Measurements from ENCODE around the gene KCNA4. TPM values are rescaled to one million over a fixed set of nuclear protein-coding genes. Genes with fewer than 3 reads are reported as not detected.

KCNA4 gene
- total RNA-seq, 1 donor from 2014 or later: not detected

DNA sequence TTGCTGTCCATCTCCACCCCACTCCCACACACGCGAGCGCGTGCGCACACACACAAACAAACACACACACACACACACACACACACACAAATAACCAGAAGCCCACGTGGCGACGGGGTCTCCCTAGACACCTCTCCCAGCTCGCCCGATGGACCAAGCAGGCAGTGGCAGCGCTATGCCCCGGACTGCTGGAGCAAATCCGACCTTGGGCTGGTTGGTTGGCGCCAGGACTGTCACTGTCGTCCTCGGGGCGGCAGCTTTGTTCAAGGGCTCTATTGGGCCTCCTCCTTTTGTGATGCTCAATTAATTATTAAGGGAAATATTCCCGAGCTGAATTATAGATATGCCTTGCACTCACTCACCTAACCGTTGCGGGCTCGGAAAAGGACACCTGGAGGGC is 1.7 kb upstream of the KCNA4 start:
- H3K27ac Mint-ChIP-seq: peak overlapping the region; percentile 2
- H3K4me1 Mint-ChIP-seq (ENCODE audit: low read depth): no peaks in the 10 kb centered on the region
- H3K4me3 Mint-ChIP-seq: no peak overlapping the region
- H3K9me3 Mint-ChIP-seq: no peaks in the 10 kb centered on the region
- peaks cover 17% of the 10 kb centered on the region for H3K27me3 Mint-ChIP-seq (ENCODE audit: insufficient read depth)
- intact Hi-C loops (cut with micrococcal nuclease): no loop called here
- H3K36me3 Mint-ChIP-seq (ENCODE audit: low read depth): no peaks in the 10 kb centered on the region
- DNase-seq (ENCODE audit: low spot score): no peak

DNA sequence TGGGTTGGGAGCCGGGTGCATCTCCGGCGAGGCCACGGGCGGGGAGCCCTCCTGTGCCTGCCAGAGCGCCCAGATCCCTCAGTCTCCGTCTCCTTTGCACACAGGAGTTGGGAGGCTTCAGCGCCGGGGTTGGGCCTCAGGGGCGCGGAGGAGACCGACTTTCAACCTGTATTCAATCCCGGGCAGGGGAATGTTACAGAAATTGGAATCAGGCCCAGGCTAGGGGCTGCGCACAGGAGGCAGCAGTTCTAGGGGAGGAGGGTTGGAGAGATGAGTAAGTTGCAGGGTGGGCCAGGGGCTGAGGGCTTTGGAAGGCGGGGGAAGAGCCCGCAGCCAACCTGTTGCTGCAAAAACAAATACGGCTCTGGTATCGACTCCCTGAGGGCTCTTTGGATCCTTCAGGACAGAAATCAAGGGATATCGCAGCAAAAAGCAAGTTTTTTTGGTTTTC is 640 bp upstream of the KCNA4 start:
- no peak for DNase-seq (ENCODE audit: low spot score)
- Mint-ChIP-seq H3K9me3 (no peaks in the 10 kb centered on the region), H3K27ac (no peak overlapping the region), H3K4me3 (no peak overlapping the region), H3K36me3 (ENCODE audit: low read depth) (no peaks in the 10 kb centered on the region), H3K27me3 (ENCODE audit: insufficient read depth) (peaks cover 17% of the 10 kb centered on the region), H3K4me1 (ENCODE audit: low read depth) (no peaks in the 10 kb centered on the region)
- intact Hi-C loops (cut with micrococcal nuclease): no loop called here

- intact Hi-C loops (cut with micrococcal nuclease): no loop called here
- Mint-ChIP-seq H3K4me3 (no peak overlapping the region), H3K27ac (no peak overlapping the region), H3K36me3 (ENCODE audit: low read depth) (no peaks in the 10 kb centered on the region), H3K4me1 (ENCODE audit: low read depth) (no peaks in the 10 kb centered on the region), H3K9me3 (no peaks in the 10 kb centered on the region), H3K27me3 (ENCODE audit: insufficient read depth) (peaks cover 17% of the 10 kb centered on the region)
- no peak for DNase-seq (ENCODE audit: low spot score)
Observed at GRCh38 chr11:30015725-30016412, 961 bp downstream of the KCNA4 start.

DNA sequence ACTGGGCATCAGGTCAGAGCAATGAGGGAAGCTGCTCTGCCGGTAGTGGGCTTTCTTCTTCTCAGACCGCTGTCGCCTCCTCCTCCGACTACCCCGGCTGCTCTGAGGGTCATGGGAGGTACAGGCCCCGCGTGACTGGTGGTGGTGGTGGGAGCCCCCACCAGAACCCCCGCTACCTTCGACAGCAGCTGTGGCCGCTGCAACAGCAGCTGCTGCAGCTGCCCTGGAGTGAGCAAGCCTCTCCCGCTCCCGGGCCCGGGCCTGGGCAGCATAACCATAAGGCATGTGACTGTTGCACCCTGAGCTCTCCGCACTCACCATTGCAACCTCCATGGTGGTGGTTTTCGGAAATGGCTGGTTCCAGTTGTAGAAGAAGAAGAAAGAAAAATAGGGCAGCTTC is 4.5 kb downstream of the KCNA4 start:
- Mint-ChIP-seq H3K4me3 (no peak overlapping the region), H3K9me3 (no peaks in the 10 kb centered on the region), H3K36me3 (ENCODE audit: low read depth) (no peaks in the 10 kb centered on the region), H3K27ac (no peak overlapping the region), H3K4me1 (ENCODE audit: low read depth) (no peaks in the 10 kb centered on the region), H3K27me3 (ENCODE audit: insufficient read depth) (no peaks in the 10 kb centered on the region)
- intact Hi-C loops (cut with micrococcal nuclease): no loop called here
- DNase-seq (ENCODE audit: low spot score): no peak

GRCh38 chr11:30009060-30009459 is 7.8 kb downstream of the KCNA4 start:
- no peak for DNase-seq (ENCODE audit: low spot score)
- intact Hi-C loops (cut with micrococcal nuclease): no loop called here
- Mint-ChIP-seq H3K36me3 (ENCODE audit: low read depth) (no peaks in the 10 kb centered on the region), H3K4me3 (no peak overlapping the region), H3K27me3 (ENCODE audit: insufficient read depth) (no peaks in the 10 kb centered on the region), H3K9me3 (no peaks in the 10 kb centered on the region), H3K4me1 (ENCODE audit: low read depth) (no peaks in the 10 kb centered on the region), H3K27ac (no peak overlapping the region)

DNA sequence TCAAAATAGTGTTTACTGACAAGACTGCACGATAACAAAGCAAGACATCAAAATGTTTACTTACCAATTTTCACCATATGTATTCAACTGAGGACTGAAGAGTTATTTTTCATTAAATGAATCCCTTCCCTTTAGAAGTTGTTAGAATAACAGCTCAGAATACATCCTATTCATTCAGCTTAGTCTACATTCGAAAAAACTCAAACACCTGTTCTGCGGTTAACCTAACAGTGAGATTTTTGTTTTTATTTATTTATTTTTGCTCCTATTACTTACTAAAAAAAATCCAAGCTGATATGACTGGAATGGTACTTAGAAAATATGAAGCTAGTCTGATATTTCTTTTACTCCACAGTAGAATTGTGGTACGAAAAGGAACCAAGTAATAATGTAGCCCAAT is 10.0 kb downstream of the KCNA4 start:
- Mint-ChIP-seq H3K4me1 (ENCODE audit: low read depth) (no peaks in the 10 kb centered on the region), H3K36me3 (ENCODE audit: low read depth) (no peaks in the 10 kb centered on the region), H3K27me3 (ENCODE audit: insufficient read depth) (no peaks in the 10 kb centered on the region), H3K4me3 (no peak overlapping the region), H3K9me3 (no peaks in the 10 kb centered on the region), H3K27ac (no peak overlapping the region)
- no peak for DNase-seq (ENCODE audit: low spot score)
- intact Hi-C loops (cut with micrococcal nuclease): no loop called here

GRCh38 chr11:30002157-30002785 is 14.6 kb downstream of the KCNA4 start:
- H3K36me3 Mint-ChIP-seq (ENCODE audit: low read depth): no peaks in the 10 kb centered on the region
- intact Hi-C loops (cut with micrococcal nuclease): no loop called here
- no peaks in the 10 kb centered on the region for H3K4me1 Mint-ChIP-seq (ENCODE audit: low read depth)
- no peaks in the 10 kb centered on the region for H3K27me3 Mint-ChIP-seq (ENCODE audit: insufficient read depth)
- DNase-seq (ENCODE audit: low spot score): no peak
- no peaks in the 10 kb centered on the region for H3K9me3 Mint-ChIP-seq
- H3K27ac Mint-ChIP-seq: no peak overlapping the region
- H3K4me3 Mint-ChIP-seq: no peak overlapping the region

DNA sequence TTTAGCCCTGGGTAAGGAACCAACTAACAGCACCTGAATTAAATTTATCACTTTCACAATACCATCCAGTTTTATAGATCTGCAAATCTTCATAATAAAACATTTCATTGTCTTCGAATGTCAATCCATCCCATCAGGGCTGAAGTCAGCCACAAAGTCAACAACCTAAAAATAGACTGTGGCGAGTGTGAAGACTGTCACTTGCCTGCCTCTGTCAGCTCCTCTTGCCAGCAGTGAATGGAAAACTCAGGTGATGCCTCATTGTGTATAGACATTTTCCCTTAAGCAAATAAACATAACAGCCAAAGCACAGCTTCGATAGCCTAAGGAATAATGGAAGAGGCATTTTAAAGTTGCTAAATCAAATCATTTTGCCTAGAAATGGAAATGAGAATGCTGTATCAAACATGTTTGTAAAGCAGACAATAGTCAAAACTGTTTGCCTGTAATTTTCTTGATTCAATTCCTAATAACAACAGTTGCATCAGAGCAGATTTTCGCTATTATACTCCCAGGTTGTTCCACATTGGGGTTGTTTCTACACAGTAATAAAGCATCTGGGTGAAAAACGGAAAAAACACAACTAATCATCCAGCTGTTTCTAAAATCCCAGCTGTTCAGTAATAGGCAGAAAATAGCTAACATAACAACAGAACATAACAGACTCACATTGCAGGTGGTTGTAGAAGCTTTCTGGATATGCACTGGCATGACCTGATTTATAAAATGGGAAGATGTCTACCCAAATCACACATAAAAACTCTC is 15.7 kb downstream of the KCNA4 start:
- Mint-ChIP-seq H3K36me3 (ENCODE audit: low read depth) (no peaks in the 10 kb centered on the region), H3K27ac (no peak overlapping the region), H3K27me3 (ENCODE audit: insufficient read depth) (no peaks in the 10 kb centered on the region), H3K4me3 (no peak overlapping the region), H3K9me3 (no peaks in the 10 kb centered on the region), H3K4me1 (ENCODE audit: low read depth) (no peaks in the 10 kb centered on the region)
- DNase-seq (ENCODE audit: low spot score): no peak
- intact Hi-C loops (cut with micrococcal nuclease): no loop called here

DNA sequence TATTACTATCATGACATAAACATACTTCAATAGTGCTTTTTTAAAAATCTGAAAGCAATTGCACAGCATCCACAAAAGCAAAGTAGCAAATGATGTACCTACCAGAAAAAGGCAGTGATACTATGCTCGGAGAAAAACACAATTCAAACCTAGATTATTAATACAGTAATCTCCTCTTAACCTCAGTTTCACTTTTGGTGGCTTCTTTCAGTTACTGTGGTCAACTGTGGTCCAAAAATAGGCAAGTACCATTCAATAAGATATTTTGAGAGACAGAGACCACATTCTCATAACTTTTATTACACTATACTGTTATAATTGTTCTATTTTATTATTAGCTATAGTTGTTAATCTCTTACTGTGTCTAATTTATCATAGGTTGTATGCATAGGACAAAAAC is 20.8 kb downstream of the KCNA4 start:
- Mint-ChIP-seq H3K36me3 (ENCODE audit: low read depth) (no peaks in the 10 kb centered on the region), H3K9me3 (no peaks in the 10 kb centered on the region)
- intact Hi-C loops (cut with micrococcal nuclease): no loop called here

GRCh38 chr11:29989174-29989970 is 27.5 kb downstream of the KCNA4 start:
- H3K36me3 Mint-ChIP-seq (ENCODE audit: low read depth): no peaks in the 10 kb centered on the region
- H3K4me3 Mint-ChIP-seq: no peak overlapping the region
- H3K27me3 Mint-ChIP-seq (ENCODE audit: insufficient read depth): no peaks in the 10 kb centered on the region
- DNase-seq (ENCODE audit: low spot score): no peak
- intact Hi-C loops (cut with micrococcal nuclease): no loop called here
- H3K27ac Mint-ChIP-seq: no peak overlapping the region
- no peaks in the 10 kb centered on the region for H3K9me3 Mint-ChIP-seq
- H3K4me1 Mint-ChIP-seq (ENCODE audit: low read depth): no peaks in the 10 kb centered on the region

More for the DNA sequence above, 20.8 kb downstream of the KCNA4 start:
- Mint-ChIP-seq H3K27ac (no peak overlapping the region), H3K4me1 (ENCODE audit: low read depth) (no peaks in the 10 kb centered on the region), H3K27me3 (ENCODE audit: insufficient read depth) (no peaks in the 10 kb centered on the region), H3K4me3 (no peak overlapping the region)
- DNase-seq (ENCODE audit: low spot score): no peak

- no peaks in the 10 kb centered on the region for H3K27me3 Mint-ChIP-seq (ENCODE audit: insufficient read depth)
- intact Hi-C loops (cut with micrococcal nuclease): no loop called here
- no peak for DNase-seq (ENCODE audit: low spot score)
- no peaks in the 10 kb centered on the region for H3K9me3 Mint-ChIP-seq
- no peak overlapping the region for H3K27ac Mint-ChIP-seq
- no peaks in the 10 kb centered on the region for H3K4me1 Mint-ChIP-seq (ENCODE audit: low read depth)
- H3K4me3 Mint-ChIP-seq: no peak overlapping the region
- H3K36me3 Mint-ChIP-seq (ENCODE audit: low read depth): no peaks in the 10 kb centered on the region
Observed at GRCh38 chr11:29985248-29985647, 31.6 kb downstream of the KCNA4 start.

DNA sequence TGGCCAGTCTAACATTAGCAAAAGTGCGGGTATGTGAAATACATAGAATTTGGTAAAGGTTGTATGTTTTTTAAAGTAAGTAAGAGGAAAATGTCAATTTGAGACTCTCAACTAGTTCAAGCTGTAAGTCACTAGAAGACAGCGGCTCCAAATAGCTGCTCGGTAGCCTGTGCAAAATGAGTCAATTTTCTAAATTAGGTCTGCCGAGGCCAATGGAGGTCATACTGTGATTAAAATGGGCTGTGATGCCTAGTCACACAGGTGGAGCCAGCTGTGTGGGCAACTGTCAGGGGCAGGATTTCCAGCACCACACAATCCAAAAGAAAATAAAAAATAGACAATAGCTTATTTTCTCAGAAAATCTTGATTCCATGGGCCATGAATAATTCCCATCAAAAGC is 32.3 kb downstream of the KCNA4 start:
- H3K36me3 Mint-ChIP-seq (ENCODE audit: low read depth): no peaks in the 10 kb centered on the region
- no peaks in the 10 kb centered on the region for H3K9me3 Mint-ChIP-seq
- H3K27ac Mint-ChIP-seq: no peak overlapping the region
- no peaks in the 10 kb centered on the region for H3K4me1 Mint-ChIP-seq (ENCODE audit: low read depth)
- intact Hi-C loops (cut with micrococcal nuclease): no loop called here
- no peak for DNase-seq (ENCODE audit: low spot score)
- no peaks in the 10 kb centered on the region for H3K27me3 Mint-ChIP-seq (ENCODE audit: insufficient read depth)
- no peak overlapping the region for H3K4me3 Mint-ChIP-seq

GRCh38 chr11:29978549-29978948 is 38.3 kb downstream of the KCNA4 start:
- H3K4me3 Mint-ChIP-seq: no peak overlapping the region
- no peak overlapping the region for H3K27ac Mint-ChIP-seq
- no peaks in the 10 kb centered on the region for H3K27me3 Mint-ChIP-seq (ENCODE audit: insufficient read depth)
- peaks cover 25% of the 10 kb centered on the region for H3K9me3 Mint-ChIP-seq
- H3K4me1 Mint-ChIP-seq (ENCODE audit: low read depth): no peaks in the 10 kb centered on the region
- H3K36me3 Mint-ChIP-seq (ENCODE audit: low read depth): no peaks in the 10 kb centered on the region
- intact Hi-C loops (cut with micrococcal nuclease): no loop called here
- DNase-seq (ENCODE audit: low spot score): no peak

Data from activated T-helper 1 cell treated with anti-CD3 and anti-CD28 coated beads, Interleukin-12 subunit alpha, Interleukin-12 subunit beta, Interleukin-2, Interleukin-4 antibody, amounts not matched to agents 30 ng/mL and 10 ng/mL and 1 ng/mL, durations not matched to agents 14 hours and 24 hours and 36 hours (primary cell).